Endodermal cell (in vitro differentiated cells): ENCODE data around the gene NPIPB2. TPM values are rescaled to one million over a fixed set of nuclear protein-coding genes. Genes with fewer than 3 reads are reported as not detected.
A peak's percentile ranks its signal among the peaks of the same experiment; 100 is the strongest.
"Not testable (repeated sequence)": the region's sequence is repeated elsewhere in the genome, so short reads cannot be mapped to it uniquely, and the experiment has no call there.

Experiments used
- DNase-seq: peaks from one replicate; pipeline ENCODE4 v3.0.0-alpha.2; 2017
- H3K27ac ChIP-seq: 2 replicates; pipeline ENCODE4 v1.5.1; 2013; ENCODE audit warnings: mild to moderate bottlenecking, low read depth, low read length, moderate library complexity
- H3K27me3 ChIP-seq: 2 replicates; pipeline ENCODE4 v1.6.1; 2013; ENCODE audit warnings: mild to moderate bottlenecking, low read length, moderate library complexity; ENCODE audit not compliant: insufficient read depth, control insufficient read depth, poor library complexity, severe bottlenecking
- H3K36me3 ChIP-seq: 2 replicates; pipeline ENCODE4 v1.7.0; 2013; ENCODE audit warnings: mild to moderate bottlenecking, low read length, moderate library complexity; ENCODE audit not compliant: control insufficient read depth, insufficient read depth
- H3K4me1 ChIP-seq: one replicate; pipeline ENCODE4 v1.7.0; 2013; ENCODE audit warnings: low read length; ENCODE audit not compliant: control insufficient read depth, insufficient read depth
- H3K4me3 ChIP-seq: 2 replicates; pipeline ENCODE4 v1.5.1; 2013; ENCODE audit warnings: mild to moderate bottlenecking, low read length, moderate library complexity
- H3K9ac ChIP-seq: 2 replicates; pipeline ENCODE4 v1.6.1; 2013; ENCODE audit warnings: mild to moderate bottlenecking, low read length, moderate library complexity; ENCODE audit not compliant: poor library complexity, severe bottlenecking; ENCODE audit errors: extremely low read depth
- H3K9me3 ChIP-seq: 2 replicates; pipeline ENCODE4 v1.6.1; 2013; ENCODE audit warnings: mild to moderate bottlenecking, low read length, moderate library complexity; ENCODE audit not compliant: control insufficient read depth
- H3K27ac Mint-ChIP-seq: 2 replicates; pipeline ENCODE4 v1.8.0; 2020; ENCODE audit warnings: mixed read lengths
- H3K27me3 Mint-ChIP-seq: 2 replicates; pipeline ENCODE4 v1.8.0; 2021; ENCODE audit warnings: mild to moderate bottlenecking, mixed read lengths; ENCODE audit not compliant: insufficient read depth
- H3K36me3 Mint-ChIP-seq: 2 replicates; pipeline ENCODE4 v1.8.0; 2020; ENCODE audit warnings: low read depth, mixed read lengths
- H3K4me1 Mint-ChIP-seq: 2 replicates; pipeline ENCODE4 v1.8.0; 2020; ENCODE audit warnings: mixed read lengths
- H3K4me3 Mint-ChIP-seq: 2 replicates; pipeline ENCODE4 v1.8.0; 2020; ENCODE audit warnings: mild to moderate bottlenecking, moderate library complexity, mixed read lengths
- H3K9me3 Mint-ChIP-seq: 2 replicates; pipeline ENCODE4 v1.8.0; 2020; ENCODE audit warnings: mild to moderate bottlenecking, mixed read lengths
- WGBS, 2 experiments: methylation state at CpG; one replicate each; pipeline versions ENCODE4 v1.1.5 to v1.1.7; 2013; ENCODE audit warnings: missing lambda C conversion rate in 2 of 2, mixed read lengths in 1 of 2; ENCODE audit not compliant: insufficient coverage in 1 of 2, insufficient read length in 1 of 2; 5-methylcytosine and 5-hydroxymethylcytosine counted together
- long read RNA-seq, 4 experiments: library from polyadenylated mRNA in 2 of 4; library from RNA in 1 of 4; library from capped mRNA in 1 of 4; stranded (forward) in 3 of 4; unstranded in 1 of 4; transcript quantifications; one replicate each; pipeline ENCODE4 v2.0.0, GENCODE V29; 2020 to 2021; ENCODE audit warnings: inconsistent platforms in 1 of 4
- polyA plus RNA-seq, 2 experiments: library from polyadenylated mRNA; stranded (reverse); fragments of 50-300 nt; gene quantifications; one replicate each; pipeline ENCODE4 v1.2.3, GENCODE V29; 2013
- total RNA-seq, 2 donors: library from RNA; stranded (reverse); fragmentation: NEBNext Ultra II Directional in 1 of 2; extraction: Animal tissue kit (Norgen Biotek cat#: 25700) in 1 of 2; gene quantifications; 2 replicates in 1 of 2; 3 replicates in 1 of 2; pipeline ENCODE4 v1.2.1, GENCODE V29; 2021
- TF ChIP-seq, protein P1 (sequence below): fragments of 200-600 bp; sonication (generic); conservative IDR thresholded peaks from 2 replicates; pipeline ENCODE4 v1.5.0; 2021; ENCODE audit warnings: antibody characterized with exemption, mild to moderate bottlenecking

Gene NPIPB2
- total RNA-seq: 10 to 100 TPM; 10.2 to 15.0 TPM
- polyA plus RNA-seq (2013, experiment 1 of 2): 3.9 TPM
- polyA plus RNA-seq (2013, experiment 2 of 2): 4.0 TPM
- long read RNA-seq, experiment 1: 0 reads
- long read RNA-seq, experiment 2: 0 reads
- long read RNA-seq, experiment 3, partial matches to known transcripts: 0 of 1 reads
- long read RNA-seq, experiment 3, other reads (novel, unspliced or antisense): 1 of 1 reads
- long read RNA-seq, experiment 4: 0 reads

DNA sequence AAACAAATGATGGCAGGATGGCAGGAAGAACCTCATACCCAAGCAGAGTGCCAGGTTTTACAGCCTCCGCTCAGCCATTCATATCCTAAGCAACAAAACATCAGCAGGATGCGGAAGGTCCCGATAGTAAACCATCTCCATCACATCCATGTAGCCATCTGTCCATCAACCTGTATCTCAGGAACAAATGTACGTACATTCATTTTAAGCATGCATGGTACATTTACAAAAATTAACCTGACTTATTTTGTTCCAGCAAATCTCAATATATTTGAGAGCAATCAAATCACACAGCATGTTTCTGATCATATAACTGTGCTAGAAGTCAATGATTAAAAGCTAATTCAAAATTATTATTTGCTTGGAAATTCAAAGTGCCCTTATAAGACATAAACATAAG, at the start of gene NPIPB2:
TSS of gene NPIPB2 (minus strand) at position 101 of the 400 bp plus-strand sequence. CDS start at position 101, 0 bp downstream.
- not testable (repeated sequence) for H3K36me3 Mint-ChIP-seq, H3K4me3 ChIP-seq, H3K36me3 ChIP-seq, H3K27ac Mint-ChIP-seq, H3K4me1 Mint-ChIP-seq, H3K9me3 ChIP-seq, DNase-seq, H3K4me1 ChIP-seq, H3K9ac ChIP-seq, H3K4me3 Mint-ChIP-seq, H3K27me3 Mint-ChIP-seq, H3K27ac ChIP-seq, H3K9me3 Mint-ChIP-seq, H3K27me3 ChIP-seq
- 84% methylated on average over 2 of the region's 4 CpGs; no CpG with 5 or more reads in 1 of the 2 experiments for WGBS, 2 experiments

DNA sequence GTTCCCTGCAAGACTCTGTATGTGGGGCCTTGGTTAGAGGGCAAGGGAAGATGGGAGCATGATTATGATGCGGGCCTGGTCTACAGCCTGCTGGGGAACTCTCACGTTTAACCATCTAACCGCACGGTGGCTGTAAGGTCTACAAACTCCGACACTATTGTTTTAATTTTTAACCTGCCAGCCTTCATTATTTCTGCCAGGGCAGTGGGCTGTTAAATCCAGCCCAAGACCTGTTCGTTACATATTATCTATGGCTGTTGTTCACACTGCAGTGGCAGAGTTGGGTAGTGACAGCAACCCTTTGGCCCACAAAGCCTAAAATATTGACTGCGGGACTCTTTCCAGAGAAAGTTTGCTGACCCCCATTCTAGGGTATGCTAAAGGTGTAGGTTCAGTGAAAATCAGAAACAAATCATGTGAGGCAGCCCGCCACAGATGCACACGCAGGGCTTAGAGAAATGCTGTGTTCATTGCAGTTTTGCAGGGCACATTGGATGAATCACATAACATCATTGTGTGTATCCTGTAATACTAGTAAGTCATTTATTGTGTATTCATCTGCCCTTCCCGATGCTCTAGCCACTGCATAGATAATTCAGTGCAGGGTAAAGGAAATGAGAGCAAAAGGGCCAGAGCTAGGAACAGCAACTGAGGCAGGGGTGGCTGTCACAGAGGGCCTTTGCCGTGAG, 49.0 kb upstream of the NPIPB2 start:
- no peak for DNase-seq
- no peaks in the 10 kb centered on the region for H3K36me3 Mint-ChIP-seq

DNA sequence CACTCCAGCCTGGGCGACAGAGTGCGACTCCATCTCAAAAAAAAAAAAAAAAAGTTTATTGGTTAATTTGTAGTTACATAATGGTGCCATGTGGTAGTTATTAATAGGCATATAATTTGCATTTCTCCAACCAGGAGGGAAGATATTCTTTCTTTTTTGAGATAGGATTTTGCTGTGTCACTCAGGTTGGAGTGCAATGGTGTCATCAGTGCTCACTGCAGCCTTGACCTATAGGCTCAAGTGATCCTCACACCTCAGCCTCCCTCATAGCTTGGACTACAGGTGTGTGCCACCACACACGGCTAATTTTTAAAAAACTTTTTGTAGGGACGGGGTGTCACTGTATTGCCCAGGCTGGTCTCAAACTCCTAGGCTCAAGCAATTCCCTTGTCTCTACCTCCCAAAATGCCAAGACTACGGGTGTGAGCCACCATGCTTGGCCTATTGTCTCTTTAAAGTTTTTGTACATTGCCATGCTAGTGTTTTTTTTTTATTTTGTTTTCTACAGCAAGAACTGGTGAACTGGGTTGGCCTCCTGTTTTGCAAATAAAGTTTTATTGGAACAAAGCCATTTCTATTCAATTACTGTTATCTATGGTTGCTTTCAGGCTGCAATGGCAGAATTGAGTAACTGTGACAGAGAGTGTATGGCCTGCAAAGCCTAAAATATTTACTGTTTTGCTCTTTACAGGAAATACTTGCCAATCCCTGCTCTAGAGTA, 46.6 kb upstream of the NPIPB2 start:
- no peak overlapping the region for H3K27ac Mint-ChIP-seq
- H3K36me3 Mint-ChIP-seq: no peaks in the 10 kb centered on the region
- Histone ChIP-seq H3K4me1 (no peaks in the 10 kb centered on the region), H3K4me3 (no peak overlapping the region), H3K9ac (no peak overlapping the region), H3K36me3 (no peaks in the 10 kb centered on the region), H3K27ac (peak overlapping the region; percentile 78), H3K9me3 (no peaks in the 10 kb centered on the region), H3K27me3 (no peaks in the 10 kb centered on the region)
- H3K4me3 Mint-ChIP-seq: no peak overlapping the region
- H3K9me3 Mint-ChIP-seq: no peaks in the 10 kb centered on the region
- H3K4me1 Mint-ChIP-seq: peaks cover 6% of the 10 kb centered on the region
- DNase-seq: no peak
- WGBS, 2 experiments: 50 to 58% methylated on average over 2 to 3 of the region's 5 CpGs
- TF ChIP-seq, protein P1, sequence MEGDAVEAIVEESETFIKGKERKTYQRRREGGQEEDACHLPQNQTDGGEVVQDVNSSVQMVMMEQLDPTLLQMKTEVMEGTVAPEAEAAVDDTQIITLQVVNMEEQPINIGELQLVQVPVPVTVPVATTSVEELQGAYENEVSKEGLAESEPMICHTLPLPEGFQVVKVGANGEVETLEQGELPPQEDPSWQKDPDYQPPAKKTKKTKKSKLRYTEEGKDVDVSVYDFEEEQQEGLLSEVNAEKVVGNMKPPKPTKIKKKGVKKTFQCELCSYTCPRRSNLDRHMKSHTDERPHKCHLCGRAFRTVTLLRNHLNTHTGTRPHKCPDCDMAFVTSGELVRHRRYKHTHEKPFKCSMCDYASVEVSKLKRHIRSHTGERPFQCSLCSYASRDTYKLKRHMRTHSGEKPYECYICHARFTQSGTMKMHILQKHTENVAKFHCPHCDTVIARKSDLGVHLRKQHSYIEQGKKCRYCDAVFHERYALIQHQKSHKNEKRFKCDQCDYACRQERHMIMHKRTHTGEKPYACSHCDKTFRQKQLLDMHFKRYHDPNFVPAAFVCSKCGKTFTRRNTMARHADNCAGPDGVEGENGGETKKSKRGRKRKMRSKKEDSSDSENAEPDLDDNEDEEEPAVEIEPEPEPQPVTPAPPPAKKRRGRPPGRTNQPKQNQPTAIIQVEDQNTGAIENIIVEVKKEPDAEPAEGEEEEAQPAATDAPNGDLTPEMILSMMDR: no peak
- H3K27me3 Mint-ChIP-seq: no peaks in the 10 kb centered on the region

More for the DNA sequence above, 49.0 kb upstream of the NPIPB2 start:
- Mint-ChIP-seq H3K4me1 (peaks cover 8% of the 10 kb centered on the region), H3K27ac (no peak overlapping the region), H3K9me3 (no peaks in the 10 kb centered on the region), H3K27me3 (no peaks in the 10 kb centered on the region), H3K4me3 (no peak overlapping the region)
- no peak overlapping the region for H3K4me3 ChIP-seq
- no peak overlapping the region for H3K27ac ChIP-seq
- H3K4me1 ChIP-seq: no peaks in the 10 kb centered on the region
- H3K9ac ChIP-seq: no peak overlapping the region
- no peaks in the 10 kb centered on the region for H3K27me3 ChIP-seq
- TF ChIP-seq, protein P1: no peak
- H3K9me3 ChIP-seq: no peaks in the 10 kb centered on the region
- H3K36me3 ChIP-seq: no peaks in the 10 kb centered on the region
- WGBS, 2 experiments: 95 to 97% methylated on average over 9 to 11 of the region's 11 CpGs
